GM12874 (cell line): ENCODE results near the gene HAPLN2.

Experiments used
- TF ChIP-seq, protein P1 (sequence below): IDR thresholded peaks from 2 replicates; pipeline ENCODE4 v1.5.1; 2011; ENCODE audit warnings: low read depth, mild to moderate bottlenecking, control low read depth, low read length, moderate library complexity; ENCODE audit not compliant: insufficient read depth

The HAPLN2 gene

GRCh38 chr1:156658945-156659574 lies 39.8 kb downstream of the HAPLN2 start:
- TF ChIP-seq, protein P1, sequence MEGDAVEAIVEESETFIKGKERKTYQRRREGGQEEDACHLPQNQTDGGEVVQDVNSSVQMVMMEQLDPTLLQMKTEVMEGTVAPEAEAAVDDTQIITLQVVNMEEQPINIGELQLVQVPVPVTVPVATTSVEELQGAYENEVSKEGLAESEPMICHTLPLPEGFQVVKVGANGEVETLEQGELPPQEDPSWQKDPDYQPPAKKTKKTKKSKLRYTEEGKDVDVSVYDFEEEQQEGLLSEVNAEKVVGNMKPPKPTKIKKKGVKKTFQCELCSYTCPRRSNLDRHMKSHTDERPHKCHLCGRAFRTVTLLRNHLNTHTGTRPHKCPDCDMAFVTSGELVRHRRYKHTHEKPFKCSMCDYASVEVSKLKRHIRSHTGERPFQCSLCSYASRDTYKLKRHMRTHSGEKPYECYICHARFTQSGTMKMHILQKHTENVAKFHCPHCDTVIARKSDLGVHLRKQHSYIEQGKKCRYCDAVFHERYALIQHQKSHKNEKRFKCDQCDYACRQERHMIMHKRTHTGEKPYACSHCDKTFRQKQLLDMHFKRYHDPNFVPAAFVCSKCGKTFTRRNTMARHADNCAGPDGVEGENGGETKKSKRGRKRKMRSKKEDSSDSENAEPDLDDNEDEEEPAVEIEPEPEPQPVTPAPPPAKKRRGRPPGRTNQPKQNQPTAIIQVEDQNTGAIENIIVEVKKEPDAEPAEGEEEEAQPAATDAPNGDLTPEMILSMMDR: no peak

DNA sequence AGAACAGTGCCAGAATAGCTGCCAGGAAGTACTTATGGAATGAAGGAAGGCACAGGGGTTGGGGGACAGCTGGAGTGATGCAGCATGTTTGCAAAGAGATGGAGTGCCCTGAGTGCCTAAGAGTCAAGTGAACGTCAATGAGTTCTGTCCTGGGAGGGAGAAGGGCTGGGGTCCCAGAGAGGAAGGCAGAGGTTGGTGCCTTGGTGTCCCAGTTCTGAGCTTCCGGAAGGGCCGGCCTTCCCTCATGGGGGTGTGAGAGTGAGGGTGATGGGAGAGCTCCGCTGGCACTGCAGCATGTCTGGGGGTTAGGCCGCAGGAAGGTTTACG lies 40.4 kb downstream of the HAPLN2 start:
- TF ChIP-seq, protein P1: no peak

GRCh38 chr1:156659988-156660751 lies 41.0 kb downstream of the HAPLN2 start:
- TF ChIP-seq, protein P1: peak; percentile 99

DNA sequence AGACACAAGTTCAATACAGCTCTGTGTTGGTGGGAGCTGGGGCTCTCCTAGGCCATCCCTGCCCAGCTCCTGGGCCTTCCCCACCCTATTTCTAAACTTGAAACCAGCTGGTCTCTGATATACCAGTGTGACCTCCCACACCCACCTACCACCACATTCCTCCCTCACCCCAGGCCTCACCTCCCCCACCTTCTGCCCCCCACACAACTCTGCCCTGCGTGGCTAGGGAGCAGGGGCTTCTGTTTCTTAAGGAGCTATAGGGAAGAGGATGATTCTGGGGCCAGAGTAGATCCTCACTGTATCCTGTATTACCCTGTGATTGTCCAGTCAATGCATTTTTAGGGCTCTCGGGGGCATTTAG lies 41.5 kb downstream of the HAPLN2 start:
- TF ChIP-seq, protein P1: no peak

DNA sequence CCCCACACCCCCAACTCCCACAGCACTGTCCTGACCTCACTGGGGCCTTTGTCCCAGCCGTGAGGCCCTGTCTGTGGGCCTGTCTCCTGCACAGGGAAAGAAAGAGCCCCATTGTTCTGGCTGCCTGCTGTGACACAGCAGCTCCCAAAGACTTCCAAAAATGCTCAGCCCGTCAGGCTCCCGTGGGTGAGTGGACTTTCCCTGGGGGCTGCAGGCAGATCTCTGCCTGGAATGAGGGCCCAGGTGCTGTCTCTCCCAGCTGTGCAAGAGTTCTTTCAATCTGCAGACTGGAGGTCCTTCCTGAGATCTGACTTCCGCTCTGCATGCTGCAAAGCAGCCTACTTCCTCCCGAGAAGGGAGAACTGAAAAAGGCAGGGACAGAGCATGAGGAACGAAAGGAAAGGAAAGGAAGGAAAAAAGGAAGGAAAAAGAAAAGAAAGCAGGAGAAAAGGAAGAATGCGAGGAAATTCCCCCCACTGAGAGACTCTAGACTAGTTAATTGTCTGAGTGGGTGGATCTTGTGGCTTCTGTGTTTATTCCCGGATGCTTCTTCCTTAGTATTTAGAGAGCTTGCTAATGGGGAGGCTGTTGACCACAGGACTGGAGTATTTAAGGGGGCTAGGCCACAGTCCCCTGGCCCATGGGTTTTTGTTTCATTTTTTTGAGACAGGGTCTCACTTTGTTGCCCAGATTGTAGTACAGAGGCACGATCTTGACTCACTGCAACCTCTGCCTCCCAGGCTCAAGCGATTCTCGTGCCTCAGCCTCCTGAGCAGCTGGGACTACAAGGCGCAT lies 43.0 kb downstream of the HAPLN2 start:
- TF ChIP-seq, protein P1: no peak

GRCh38 chr1:156662800-156663055 lies 43.5 kb downstream of the HAPLN2 start:
- TF ChIP-seq, protein P1: no peak

GRCh38 chr1:156663178-156663577 lies 44.0 kb downstream of the HAPLN2 start:
- TF ChIP-seq, protein P1: no peak
